ENCODE measurements around the gene PTPRC.

PTPRC gene

DNA sequence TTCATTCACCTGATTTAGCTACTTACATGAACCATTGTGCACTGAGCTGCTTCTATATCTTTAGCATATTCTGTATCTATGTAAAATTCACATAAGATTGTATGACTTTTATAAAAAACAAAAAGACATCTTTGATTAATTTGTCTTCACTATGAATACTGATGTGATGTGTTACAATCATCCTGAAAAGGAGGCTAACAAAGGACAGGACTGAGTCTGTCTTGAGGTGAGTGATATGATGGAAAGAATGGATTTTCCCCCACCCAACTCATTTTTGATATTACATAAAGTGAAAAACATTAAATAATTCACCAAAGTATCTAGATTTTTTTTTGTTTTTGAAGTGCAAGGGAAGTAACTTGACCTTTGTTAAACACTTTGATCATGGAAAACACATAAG, 9.8 kb downstream of the PTPRC start:
- no peak for DNase-seq

DNA sequence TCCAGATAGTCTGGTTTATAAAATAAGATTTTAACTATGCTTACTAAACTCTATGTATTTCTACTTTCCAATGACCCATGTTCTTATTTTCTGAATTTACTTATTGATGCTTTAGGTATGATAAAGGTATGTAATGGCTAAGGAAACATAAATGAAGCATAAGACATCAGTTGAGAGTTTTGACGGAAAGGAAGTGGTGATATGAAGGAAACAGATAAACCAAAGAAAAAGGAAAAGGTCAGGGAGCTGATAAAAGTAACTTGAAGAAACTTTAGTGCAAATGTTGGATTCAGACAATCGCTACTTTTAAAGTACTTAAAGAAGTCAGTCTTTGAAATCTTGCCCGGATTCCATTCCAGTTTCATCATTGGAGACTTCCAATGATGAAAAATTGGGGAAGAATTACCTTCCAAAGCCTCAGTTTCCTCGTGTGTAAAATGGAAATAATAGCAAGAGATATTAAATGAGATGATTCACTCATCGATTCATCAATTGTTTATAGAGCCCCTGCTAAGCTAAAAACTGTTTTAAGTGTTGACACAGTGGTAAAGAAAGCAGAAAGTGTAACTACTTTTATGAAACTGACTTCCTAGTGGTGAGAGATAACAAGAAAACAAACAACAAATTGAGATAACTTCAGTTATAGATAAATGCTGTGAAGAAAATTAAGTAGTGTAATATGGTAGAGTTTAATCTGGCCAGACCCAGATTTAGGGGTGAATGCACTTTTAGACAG, 10.6 kb downstream of the PTPRC start:
- no peak for DNase-seq

DNA sequence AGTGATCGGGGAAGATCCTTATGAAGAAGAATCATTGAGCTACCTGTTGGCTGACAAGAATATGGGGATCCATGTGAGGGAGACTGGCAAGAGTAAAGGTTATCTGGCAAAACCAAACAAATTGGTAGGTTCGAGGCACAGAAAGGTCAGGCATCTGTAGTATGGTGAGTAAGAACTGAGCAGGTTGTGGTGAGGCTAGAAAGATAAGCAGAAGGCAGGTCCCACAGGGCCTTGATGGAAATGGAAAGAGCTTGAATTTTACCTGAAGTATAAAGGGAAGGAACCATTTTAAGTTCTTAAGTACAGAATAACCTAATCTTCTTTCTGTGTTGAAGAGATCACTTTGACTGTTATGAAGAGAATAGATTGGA, 11.1 kb downstream of the PTPRC start:
- DNase-seq, result peak; percentile 53

DNA sequence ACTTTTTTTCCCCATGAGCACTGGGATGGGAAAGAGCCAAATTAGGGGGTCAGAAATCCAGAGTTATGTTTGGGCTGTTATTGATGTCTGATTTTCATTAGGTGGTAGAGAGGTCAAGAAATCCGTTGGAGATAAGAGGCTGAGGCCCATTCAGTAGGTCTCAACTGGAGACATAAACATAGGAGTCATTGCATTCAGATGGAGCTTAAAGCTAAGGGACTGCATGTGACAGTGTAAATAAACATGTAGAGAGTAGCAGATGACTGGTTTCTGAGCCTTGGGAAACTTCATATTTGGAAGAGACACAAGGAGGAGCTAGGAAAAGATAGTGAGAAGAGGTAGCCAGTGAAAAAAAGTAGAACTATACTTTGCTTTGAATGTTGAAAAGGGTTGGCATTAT, 11.7 kb downstream of the PTPRC start:
- DNase-seq, result no peak

DNA sequence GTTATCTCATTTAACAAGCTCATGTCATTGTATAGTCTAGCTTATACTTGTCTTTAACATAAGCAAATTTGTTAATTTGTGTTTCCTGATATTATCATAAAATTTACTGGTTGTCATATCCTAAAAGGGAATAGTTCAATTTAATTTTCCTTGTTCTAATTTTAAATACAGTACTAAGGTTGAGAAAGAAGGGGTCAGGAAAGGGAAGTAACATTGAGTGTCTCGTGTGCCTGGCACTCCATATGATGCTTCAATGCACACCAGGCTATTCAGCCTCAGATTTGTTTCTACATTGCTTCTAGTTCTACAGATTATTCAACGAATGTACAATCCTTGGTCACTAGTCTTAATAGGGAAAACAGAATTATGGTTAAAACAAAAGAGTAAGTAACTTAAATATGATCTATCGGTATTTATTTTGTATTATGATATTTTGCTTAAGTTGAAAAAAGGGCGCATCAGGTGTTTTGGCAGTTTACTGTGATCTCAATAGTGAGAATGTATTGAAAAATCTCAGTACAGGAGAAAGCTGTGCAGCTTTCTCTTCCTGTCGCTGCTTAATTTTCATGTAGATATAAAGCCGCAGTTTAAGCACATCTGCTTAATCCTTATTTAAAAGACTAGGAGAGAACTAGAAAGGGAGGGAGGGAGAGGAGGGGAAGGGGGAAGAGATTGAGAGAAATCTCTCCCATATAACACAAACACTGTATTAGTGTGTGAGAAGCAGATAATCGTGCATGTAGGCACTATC, 13.0 kb downstream of the PTPRC start:
- no peak for DNase-seq

DNA sequence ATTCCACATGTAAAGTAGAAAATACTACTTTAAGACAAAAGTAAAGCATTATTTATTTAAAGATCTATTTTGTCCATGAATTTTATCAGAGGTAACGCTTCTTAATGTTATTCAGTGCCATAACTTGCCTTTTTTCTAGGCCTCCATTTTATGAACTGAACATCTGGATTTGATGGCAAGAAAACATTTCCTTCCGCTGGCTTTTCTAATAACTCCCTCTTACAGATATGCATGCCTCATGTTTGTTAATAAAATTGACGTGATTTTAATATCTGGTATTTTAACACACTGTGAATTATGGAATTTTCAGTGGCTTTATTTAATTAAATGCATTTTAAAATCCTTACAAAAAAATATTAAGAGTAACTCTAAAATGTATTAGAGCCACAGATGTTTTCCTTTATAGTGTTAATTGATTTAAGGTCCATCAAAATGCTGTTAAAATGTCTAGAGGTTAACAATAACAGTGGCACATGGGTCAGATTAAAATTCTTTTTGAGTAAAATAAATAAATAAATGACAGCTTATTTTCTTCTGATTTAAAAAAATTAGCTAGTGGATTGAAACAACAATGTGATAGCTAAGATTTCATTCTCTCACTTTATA, 15.1 kb downstream of the PTPRC start:
- no peak for DNase-seq

DNA sequence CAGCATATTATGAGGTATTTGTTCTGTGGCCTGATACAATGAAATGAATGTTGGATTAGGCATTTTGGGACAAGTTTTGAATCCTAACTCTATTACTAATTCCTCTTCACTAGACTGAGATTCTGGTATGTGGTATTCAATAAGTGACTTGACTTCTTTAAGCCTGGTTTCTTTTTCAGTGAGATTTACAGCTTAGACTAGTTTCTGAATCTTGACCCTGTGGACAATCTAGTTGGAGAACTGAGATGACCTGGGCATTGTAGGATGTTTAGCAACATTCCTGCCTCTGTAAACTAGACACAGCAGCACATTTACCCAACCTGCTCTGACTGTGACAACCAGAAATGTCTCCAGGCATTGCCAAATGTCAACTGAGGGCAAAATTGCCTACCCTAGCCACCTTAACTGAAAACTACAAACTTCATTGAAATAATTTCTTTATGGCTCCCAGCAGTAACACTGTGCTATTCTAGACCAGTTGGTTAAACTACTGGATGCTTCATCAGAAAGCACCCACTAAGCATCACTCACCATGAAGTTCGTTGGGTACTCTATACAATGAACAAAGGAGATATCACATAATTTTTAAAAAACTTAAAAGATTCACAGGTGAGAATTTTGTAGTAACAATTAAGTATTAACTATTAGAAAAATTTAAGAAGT, 16.8 kb downstream of the PTPRC start:
- no peak for DNase-seq

DNA sequence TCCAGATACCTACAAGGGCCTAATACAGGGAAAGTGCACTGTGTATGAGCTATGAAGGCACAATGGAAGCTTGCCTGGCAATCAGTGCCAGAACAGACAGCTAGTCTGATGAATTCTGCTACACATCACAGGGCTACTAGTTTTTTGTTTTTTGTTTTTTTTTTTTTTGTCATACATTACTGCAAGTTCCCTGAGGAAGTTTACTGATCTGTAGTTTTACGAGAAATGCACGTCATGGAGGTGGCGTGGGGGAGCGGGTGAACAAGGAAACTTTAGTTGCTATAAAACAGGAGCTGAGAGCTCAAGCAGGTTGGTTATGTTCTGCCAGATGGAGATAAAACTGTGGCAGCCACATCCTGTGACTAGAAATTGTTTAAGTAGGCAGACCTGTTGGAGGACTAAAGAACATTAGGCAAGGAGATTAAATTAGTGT, 17.7 kb downstream of the PTPRC start:
- peak; percentile 91 for DNase-seq

DNA sequence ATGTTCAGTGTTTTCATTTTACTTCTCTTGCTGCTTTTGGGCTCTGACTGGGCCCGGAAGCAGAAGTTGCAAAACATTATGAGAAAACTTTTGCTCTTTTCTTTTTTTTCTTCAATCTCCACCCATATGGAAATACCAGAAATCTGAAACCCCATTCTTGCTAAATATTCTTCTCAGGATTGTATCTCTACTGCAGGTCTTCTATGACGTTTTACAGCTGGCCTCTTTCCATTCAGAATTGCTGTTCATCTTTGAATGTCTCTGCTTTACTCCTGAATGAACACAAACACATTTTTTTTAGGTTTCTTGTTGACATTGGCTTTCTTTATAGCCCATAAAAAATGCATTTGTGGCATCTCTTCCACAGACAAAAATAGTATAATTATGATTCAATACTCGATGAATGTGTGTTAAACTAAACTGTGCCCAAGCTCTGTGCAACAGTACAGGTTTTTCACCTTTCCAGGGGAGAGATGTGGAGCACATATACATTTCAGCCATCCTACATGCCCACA, 18.8 kb downstream of the PTPRC start:
- DNase-seq, result peak; percentile 80

DNA sequence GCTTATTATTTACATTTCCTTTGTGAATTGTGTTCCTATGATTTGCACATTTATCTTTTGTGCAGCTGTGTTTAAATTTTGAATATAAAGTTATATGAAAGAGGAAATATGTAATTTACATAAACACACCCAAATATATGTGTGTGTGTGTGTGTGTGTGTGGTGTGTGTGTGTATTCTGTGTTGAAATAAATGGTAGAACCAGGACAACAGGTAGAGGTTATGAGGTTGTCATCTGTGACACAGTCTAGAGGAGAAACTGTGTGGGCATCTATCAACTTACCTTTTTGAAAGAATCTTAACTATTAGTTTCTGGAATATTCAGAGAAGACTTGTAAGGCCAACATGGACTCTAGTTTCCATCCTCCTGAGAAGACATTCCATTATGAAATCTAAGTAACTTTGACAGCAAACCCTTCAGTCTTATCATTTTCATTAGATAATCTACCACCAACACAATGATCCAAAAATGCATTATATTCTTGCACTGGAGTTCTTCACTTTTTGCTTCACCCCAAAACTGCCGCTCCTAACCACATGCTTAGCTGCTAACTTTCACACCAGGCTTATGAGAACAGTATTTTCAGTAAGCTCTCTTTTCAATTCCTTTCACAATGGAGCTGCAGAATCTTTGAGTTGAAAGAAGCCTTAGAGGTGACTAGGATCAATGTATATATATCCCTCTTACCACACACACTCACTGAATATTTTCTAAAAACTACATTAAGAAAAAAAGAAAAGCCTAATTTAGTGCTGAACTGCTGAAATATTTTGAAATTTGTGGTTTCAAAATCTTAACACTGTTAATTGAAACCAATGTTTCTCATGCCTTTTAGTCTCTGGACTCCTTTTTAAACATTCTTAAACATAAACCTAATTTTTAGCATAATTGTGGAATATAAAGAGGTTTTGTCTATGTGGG, 21.8 kb downstream of the PTPRC start:
- DNase-seq, result peak; percentile 63

DNA sequence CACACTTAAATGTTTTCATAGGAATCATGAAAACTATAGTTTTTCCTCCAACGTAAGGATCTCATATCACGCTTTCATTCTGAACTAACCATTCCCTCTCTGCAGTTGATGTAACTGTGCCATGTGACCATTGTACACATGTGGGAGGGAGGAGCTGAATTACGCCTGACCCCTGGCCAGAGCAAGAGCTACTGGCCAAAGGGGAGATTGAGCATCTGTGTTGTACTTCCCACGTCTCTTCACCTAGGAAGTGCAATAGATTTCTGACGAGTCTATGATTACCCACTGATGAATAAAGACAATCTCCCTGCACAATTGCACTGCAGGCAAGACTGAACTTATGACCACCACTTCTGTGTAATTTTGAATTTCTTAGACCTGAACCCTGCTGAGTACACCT, 24.0 kb downstream of the PTPRC start:
- DNase-seq, result no peak

DNA sequence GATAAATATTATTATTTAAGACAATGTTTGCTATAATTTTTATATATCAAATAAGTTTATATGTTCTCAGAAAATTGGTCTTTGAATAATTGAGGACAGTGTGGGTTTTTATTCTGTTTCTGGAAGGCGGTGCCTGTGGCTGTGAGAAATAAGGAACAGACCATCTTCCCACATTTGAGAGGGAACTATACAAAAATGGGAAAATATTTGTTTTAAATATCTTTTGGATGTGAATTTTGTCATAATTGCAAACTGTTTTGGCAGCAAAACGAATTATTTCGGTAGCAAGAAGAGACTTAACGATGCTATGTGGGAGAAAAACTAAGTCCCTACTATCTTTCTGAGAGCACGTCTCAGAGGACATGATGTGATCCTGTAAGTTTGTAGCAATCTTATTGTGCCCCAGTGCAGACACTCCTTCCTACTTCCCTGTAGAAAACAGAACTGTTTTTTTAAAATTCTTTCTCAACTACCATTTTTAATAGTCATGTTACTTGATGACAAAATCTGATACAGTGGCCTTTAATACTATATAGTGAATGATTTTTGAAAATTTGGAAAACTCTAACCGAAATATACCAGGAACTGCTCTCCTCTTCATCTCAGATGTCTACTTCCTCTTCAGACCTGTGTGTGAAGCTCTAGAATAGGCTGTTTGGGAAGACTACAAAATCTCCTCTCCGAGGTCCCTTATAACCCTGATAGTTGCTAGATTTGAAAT, 25.4 kb downstream of the PTPRC start:
- DNase-seq, result no peak

DNA sequence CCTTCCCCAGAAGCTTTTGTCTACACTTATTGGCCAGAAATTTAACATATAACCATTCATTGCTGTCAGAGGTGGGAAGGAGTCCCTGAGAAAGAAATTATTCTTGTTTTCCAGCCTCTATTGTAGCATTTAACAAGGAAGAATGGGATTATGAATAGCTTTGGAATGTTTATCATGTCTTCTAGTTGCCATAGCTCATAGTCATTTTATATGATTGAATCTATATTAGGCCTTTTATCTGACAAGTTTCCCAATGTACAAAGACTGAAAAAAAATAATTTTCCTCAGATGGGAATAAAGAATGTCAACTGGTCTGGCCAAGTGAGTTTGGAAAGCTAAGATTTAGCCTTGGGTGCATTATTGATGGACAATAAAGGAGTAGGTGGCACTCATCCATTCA, 28.3 kb downstream of the PTPRC start:
- DNase-seq, result no peak

DNA sequence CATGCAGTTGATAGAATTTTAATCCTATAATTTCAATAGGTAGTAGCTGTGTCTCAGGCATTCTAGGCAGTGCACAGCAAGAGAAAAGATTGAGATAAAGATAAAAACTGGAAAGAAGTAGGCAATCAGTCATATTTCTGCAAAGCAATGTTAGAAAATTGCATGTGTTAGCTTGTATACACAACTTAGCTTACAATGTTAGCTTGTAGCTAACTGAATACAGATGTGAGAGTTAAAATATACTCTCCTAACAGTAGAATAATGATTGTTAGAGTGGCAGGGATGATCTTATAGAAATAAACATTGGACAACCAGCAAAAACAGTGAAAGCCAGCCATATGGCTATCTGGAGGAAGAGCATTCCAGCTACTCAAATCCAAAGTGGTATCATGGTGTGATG, 29.0 kb downstream of the PTPRC start:
- no peak for DNase-seq

DNA sequence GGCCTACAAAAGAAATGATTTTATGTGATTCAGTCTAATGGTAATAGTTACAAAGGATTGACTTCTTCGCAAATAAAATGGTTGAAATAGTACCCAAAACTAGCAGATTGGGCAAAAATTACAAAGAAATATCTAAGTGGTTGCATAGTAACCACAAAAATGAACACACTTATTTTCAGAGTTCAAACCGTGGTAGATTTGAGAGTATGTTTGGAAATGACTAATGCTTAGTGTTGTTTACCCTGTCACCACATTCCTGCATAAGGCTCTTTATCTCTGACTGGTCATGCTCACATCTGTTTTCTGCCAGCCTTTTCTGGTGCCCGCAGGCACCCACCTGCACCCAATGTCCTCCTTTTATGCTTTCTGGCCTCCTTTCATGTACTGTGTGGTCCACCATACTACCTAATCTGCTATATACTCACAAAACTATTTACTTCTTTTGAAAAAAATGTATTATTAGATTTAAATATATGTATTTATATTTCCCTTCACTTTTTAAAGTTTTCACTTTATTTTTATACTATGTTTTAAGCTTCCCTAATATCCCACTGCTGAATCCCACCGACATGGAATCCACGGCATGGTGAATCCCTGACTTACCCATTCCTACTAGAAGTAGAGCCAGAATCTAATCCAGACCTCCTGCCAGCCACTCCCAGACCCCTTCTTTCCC, 30.3 kb downstream of the PTPRC start:
- DNase-seq, result peak; percentile 84

DNA sequence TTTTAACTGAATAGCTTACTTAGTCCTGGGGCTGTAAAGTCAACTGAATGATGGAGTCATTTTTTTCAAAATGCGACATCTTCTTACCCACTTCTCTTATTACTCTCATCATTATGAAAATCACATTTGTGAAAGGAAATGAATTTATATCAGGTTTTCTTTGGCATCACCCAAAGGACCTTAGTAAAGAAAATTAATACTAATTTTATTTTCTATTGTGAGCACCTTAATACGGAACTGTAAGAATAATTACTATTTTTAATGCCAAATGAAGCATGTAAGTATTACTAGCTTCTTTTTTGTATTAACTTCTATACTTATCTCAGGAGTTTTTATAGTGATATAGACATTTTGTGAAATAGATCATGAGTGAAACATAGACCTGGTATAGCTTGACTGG, 30.9 kb downstream of the PTPRC start:
- DNase-seq, result no peak

DNA sequence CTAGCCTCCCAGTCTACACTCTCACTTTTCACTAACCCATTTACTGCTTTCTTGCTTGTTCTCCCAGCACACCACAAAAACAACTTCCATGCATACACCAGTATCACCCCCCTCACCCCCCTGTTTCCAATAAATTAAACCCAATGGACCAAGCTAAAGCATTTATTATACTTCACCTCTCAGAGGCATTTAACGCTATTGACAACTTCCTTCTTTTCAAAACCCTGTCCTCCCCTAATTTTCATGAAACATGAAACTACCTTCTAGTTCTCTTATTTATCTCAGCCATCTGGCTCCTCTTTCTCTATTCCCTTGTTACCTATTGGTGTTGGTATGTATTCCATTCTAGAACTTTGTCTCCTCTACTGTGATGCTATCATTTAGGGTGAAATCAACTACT, 32.3 kb downstream of the PTPRC start:
- no peak for DNase-seq

DNA sequence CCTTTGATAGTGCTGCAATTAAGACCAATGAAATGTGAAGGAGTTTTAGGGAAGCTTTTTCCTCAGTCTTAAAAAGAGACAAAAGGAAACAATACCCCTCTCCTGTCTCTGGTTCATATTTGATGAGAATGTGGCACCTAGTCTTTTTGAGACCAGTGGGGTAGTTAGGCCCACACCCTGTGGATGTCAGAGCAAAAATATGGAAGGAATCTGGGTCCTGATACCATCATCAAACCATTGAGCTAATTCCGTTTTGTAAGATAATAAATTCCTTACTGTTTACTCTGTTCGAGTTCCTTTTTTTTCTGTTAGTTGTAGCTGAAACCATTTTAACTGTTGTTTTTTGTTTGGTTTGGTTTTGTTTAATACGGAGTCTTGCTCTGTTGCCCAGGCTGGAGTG, 33.3 kb downstream of the PTPRC start:
- no peak for DNase-seq

DNA sequence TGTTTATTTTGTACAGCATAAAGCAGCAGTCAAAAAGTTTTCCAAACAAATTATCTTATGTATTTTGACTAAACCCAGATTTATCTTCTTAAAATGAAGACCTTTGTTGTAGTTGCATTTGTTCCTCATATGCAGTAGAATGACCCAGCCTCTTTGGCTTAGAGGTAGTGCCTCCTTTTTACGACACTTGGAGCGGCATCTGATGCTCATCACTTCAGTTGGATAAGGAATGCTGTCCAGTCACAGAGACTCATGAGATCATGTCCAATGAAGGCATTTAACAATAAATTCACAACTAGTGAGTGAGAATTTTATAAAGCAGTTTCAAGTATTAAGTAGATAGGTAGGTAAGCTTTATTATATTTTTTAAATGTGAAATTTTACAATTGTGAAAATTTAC, 35.2 kb downstream of the PTPRC start:
- DNase-seq, result no peak

DNA sequence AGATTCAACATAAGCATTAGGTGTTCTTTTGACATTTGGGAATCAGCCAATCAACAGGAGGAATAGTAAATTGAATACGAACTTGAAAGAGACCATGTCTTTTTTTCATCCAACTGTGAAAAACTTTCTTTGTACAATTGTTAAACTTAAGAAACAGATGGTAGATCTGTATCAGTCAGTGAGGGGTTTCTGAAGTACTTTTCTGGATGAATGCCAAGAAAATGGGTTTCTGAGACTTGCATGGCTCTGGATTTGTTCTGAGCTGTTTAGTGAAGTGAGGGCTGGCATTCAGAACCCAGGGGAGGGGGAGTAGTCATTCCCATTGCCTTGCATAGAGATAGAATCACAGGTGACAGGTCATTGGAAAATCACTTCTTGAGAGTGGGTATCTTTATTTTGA, 37.4 kb downstream of the PTPRC start:
- DNase-seq, result peak; percentile 69

DNA sequence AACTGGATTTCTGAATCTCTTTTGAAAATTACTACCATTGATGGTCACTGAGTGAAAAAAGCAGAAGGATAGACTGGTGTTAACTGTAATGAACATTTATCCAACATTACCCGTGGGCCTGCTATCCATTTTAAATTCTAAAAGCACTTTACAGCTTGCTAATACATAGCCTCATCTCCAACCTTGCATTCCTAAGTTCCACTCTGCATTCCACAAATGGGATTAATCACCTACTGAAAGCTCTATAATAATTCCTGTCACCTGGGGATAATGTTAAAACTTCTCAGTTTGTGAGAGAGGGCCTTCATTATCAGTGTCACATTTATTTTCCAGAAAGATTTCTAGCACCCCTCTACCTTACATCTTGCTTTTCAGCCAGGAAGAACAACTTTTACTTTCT, 38.2 kb downstream of the PTPRC start:
- no peak for DNase-seq

Measured in CD4-positive, alpha-beta T cell treated with Interleukin-12 subunit alpha and Interleukin-12 subunit beta, for 1 hour (primary cell).